Measurements from ENCODE around the gene MARK2. TPM values are rescaled to one million over a fixed set of nuclear protein-coding genes. Genes with fewer than 3 reads are reported as not detected.

The MARK2 gene
- total RNA-seq, 1 experiment from 2014 or later, result 39.8 TPM

GRCh38 chr11:63923319-63923718, 84.4 kb downstream of the MARK2 start:
- DNase-seq (ENCODE audit: low read depth, low spot score), result no peak
- Histone ChIP-seq H2AFZ (ENCODE audit: low read depth, low read length, poor library complexity, severe bottlenecking) (no peak overlapping the region), H3K4me1 (ENCODE audit: control insufficient read depth in 1 of 2, insufficient read depth in 2 of 2, low read length in 2 of 2) (peaks cover 18 to 31% of the 10 kb centered on the region in 2 experiments), H3K27ac (ENCODE audit: low read depth, low read length) (no peak overlapping the region), H3K4me3 (replicated peaks in 1 of 2; ENCODE audit: low read depth in 1 of 2, low read length in 2 of 2) (no peak overlapping the region), H3K9me3 (ENCODE audit: control insufficient read depth in 1 of 2, insufficient read depth in 1 of 2, low read depth in 1 of 2, low read length in 2 of 2) (no peaks in the 10 kb centered on the region), H4K20me1 (ENCODE audit: insufficient read depth) (no peaks in the 10 kb centered on the region), H3K9me2 (ENCODE audit: insufficient read depth) (no peaks in the 10 kb centered on the region), H3K4me2 (ENCODE audit: low read length) (no peak overlapping the region), H3K27me3 (ENCODE audit: insufficient read depth, low read length) (no peaks in the 10 kb centered on the region), H3K36me3 (ENCODE audit: control insufficient read depth in 1 of 2, insufficient read depth in 2 of 2, low read length in 2 of 2) (no peaks in the 10 kb centered on the region), H3K9ac (ENCODE audit: low read length) (no peak overlapping the region), H3K79me2 (ENCODE audit: insufficient read depth, low read length) (no peaks in the 10 kb centered on the region)
- ChIA-PET POLR2A (no interaction called here), CTCF (interaction anchor here (1.0 kb wide), 1 partner anchor 11 kb away, joined by 3 read pairs; no protein-coding TSS in a partner anchor), RAD21 (ENCODE audit: low non-redundant PET in 1 of 2, low total read pairs in 2 of 2, uncharacterized antibody in 2 of 2, unreplicated experiment in 2 of 2) (no interaction called here)
- TF ChIP-seq ZNF274 (IDR thresholded peaks at IDR 0.05; ENCODE audit: low read depth, low read length) (no peak), RAD21 (IDR thresholded peaks at IDR 0.05; ENCODE audit: low read depth) (no peak), POLR2A (IDR thresholded peaks at IDR 0.05; ENCODE audit: borderline replicate concordance, extremely low read depth, insufficient read depth, insufficient read length) (no peak)
- no peak for ATAC-seq
- intact Hi-C loops (cut with micrococcal nuclease), result no loop called here
- no TSS peak for BruUV-seq (replicated peaks)

GRCh38 chr11:63929616-63930015, 90.7 kb downstream of the MARK2 start:
- no TSS peak for BruUV-seq (replicated peaks)
- Histone ChIP-seq H3K9me2 (ENCODE audit: insufficient read depth) (no peaks in the 10 kb centered on the region), H3K27ac (ENCODE audit: low read depth, low read length) (no peak overlapping the region), H3K9ac (ENCODE audit: low read length) (no peak overlapping the region), H3K36me3 (ENCODE audit: control insufficient read depth in 1 of 2, insufficient read depth in 2 of 2, low read length in 2 of 2) (no peaks in the 10 kb centered on the region), H3K4me2 (ENCODE audit: low read length) (no peak overlapping the region), H3K9me3 (ENCODE audit: control insufficient read depth in 1 of 2, insufficient read depth in 1 of 2, low read depth in 1 of 2, low read length in 2 of 2) (no peaks in the 10 kb centered on the region), H3K27me3 (ENCODE audit: insufficient read depth, low read length) (no peaks in the 10 kb centered on the region), H3K4me1 (ENCODE audit: control insufficient read depth in 1 of 2, insufficient read depth in 2 of 2, low read length in 2 of 2) (peaks cover 0 to 3% of the 10 kb centered on the region in 2 experiments; a peak in 3 of 4 replicates), H3K4me3 (replicated peaks in 1 of 2; ENCODE audit: low read depth in 1 of 2, low read length in 2 of 2) (no peak overlapping the region), H2AFZ (ENCODE audit: low read depth, low read length, poor library complexity, severe bottlenecking) (no peak overlapping the region), H4K20me1 (ENCODE audit: insufficient read depth) (no peaks in the 10 kb centered on the region), H3K79me2 (ENCODE audit: insufficient read depth, low read length) (no peaks in the 10 kb centered on the region)
- DNase-seq (ENCODE audit: low read depth, low spot score), result no peak
- RAD21 ChIA-PET (ENCODE audit: low non-redundant PET in 1 of 2, low total read pairs in 2 of 2, uncharacterized antibody in 2 of 2, unreplicated experiment in 2 of 2), result no interaction called here
- intact Hi-C loops (cut with micrococcal nuclease), result no loop called here
- no peak for ATAC-seq
- POLR2A ChIA-PET, result no interaction called here
- TF ChIP-seq EGR1 (IDR thresholded peaks at IDR 0.05; ENCODE audit: low read depth) (no peak), EZH2phosphoT487 (IDR thresholded peaks at IDR 0.05; ENCODE audit: borderline replicate concordance) (no peak), ATF3 (IDR thresholded peaks at IDR 0.05) (no peak), SP1 (IDR thresholded peaks at IDR 0.05; ENCODE audit: low read depth) (no peak), CEBPB (IDR thresholded peaks at IDR 0.05; ENCODE audit: low read depth) (no peak), CBX3 (IDR thresholded peaks at IDR 0.05; ENCODE audit: low read depth) (no peak), RAD21 (IDR thresholded peaks at IDR 0.05; ENCODE audit: low read depth) (no peak), POLR2A (IDR thresholded peaks at IDR 0.05; ENCODE audit: borderline replicate concordance, extremely low read depth, insufficient read depth, insufficient read length) (no peak), ZNF274 (IDR thresholded peaks at IDR 0.05; ENCODE audit: low read depth, low read length) (no peak), ZBTB33 (IDR thresholded peaks at IDR 0.05; ENCODE audit: extremely low read depth, insufficient replicate concordance, low read length) (no peak)
- CTCF ChIA-PET, result no interaction called here
